ENCODE measurements around the gene SMIM36. TPM values are rescaled to one million over a fixed set of nuclear protein-coding genes. Genes with fewer than 3 reads are reported as not detected.
"Not testable (repeated sequence)": the region's sequence is repeated elsewhere in the genome, so short reads cannot be mapped to it uniquely, and the experiment has no call there.

The SMIM36 gene
- not detected for total RNA-seq
- long read RNA-seq: 0 reads

DNA sequence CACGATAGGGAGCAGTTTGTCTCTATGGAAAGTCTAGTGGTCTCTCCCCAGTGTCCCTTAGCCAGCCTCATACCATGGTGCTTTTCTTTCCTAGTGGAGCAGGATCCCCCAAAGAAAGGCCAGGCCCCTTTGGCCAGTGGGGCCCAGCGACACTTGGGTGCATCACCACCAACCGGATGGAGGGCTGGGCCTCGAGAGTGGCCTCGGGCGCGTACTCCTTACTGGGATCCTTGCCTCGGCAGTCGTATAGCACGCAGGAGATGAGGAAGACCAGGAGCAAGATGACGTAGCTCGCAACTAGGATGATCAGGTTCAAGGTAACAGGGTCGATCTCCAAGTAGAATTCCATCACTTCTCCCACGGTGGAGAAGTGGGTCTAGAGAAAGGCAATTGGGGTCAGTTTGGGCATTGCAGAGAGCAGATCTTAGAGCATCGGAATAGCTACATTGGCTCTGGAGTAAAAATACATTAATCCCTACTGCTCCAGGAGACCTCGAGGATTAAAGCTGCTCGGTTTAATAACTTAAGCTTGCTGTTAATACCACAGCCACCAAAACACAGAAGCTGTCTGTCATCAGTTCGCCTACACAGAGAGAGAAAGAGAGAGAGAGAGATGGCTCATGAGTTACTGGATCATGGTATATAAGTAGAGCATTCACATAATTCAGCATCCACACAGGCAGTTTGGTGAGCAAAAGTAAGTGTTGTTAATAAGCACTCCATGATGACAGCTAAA is at the start of gene SMIM36:
Gene SMIM36, minus strand, starts transcription at position 467 of the 736 bp plus-strand sequence.
- intact Hi-C loops (cut with DNase I): loop anchor here in 1 of 2 donors (5.0 to 10.0 kb wide), 2 partner anchors 89 to 516 kb away; partner anchors contain the start of gene MMD
- DNase-seq: no peak
- no peak for ATAC-seq

- intact Hi-C loops (cut with DNase I): no loop called here
- no peak for ATAC-seq
- DNase-seq: no peak
Measured at GRCh38 chr17:55555772-55556171, 44.5 kb upstream of the SMIM36 start.

GRCh38 chr17:55549140-55549539 is 37.9 kb upstream of the SMIM36 start:
- no peak for ATAC-seq
- intact Hi-C loops (cut with DNase I): no loop called here
- DNase-seq: no peak

DNA sequence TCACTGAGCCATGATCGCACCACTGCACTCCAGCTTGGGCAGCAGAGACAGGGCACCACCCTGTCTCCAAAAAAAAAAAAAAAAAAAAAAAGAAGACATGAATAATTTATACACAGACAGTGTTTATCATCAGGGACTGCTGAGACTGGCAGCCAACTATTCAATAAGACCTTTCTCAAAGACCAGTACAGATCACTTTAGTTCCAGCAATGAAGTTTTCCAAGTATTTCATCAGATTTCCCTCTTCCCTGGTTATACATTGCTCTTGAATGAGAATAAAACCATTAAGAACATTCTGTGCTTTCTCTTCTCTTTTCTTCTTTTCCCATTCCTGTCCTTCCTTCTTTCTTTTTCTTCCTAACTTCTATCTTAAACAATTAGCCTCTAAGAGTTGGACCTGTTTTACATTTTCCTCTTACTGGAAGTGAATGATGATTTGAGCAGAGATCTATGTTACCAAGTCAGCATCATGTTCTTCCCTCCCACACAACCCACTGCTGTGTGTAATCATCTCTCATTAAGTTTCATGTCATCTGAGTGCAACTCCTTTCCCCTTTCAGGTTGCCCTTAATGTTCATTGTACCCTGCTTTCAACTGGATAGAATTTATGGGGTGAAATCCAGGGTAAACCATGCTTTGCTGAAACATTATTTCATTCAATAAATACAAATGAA is 35.9 kb upstream of the SMIM36 start:
- DNase-seq (no peak), ATAC-seq (peak; percentile 27 to 85)
- intact Hi-C loops (cut with DNase I): no loop called here

DNA sequence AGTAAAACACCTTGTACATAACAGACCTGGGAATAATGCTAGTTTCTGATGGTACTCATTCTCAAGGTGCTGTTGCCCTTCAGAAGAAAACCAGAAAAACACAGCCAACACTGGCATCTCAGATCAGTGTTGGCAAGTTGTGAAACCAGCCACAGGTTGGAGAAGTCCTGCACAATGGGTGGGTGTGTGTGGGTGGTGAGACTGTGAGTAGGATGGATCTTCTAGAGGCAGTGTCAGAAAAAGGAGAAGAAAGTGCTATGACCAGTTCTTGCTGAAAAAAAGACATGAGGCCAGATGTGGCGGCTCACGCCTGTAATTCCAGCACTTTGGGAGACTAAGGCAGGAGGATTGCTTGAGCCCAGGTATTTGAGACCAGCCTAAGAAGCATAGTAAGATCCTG is 35.2 kb upstream of the SMIM36 start:
- intact Hi-C loops (cut with DNase I): no loop called here
- ATAC-seq (peak in 1 of 2 donors; percentile 35), DNase-seq (no peak)

- intact Hi-C loops (cut with DNase I): no loop called here
- no peak for ATAC-seq
- no peak for DNase-seq
Measured at GRCh38 chr17:55545806-55546205, 34.6 kb upstream of the SMIM36 start.

DNA sequence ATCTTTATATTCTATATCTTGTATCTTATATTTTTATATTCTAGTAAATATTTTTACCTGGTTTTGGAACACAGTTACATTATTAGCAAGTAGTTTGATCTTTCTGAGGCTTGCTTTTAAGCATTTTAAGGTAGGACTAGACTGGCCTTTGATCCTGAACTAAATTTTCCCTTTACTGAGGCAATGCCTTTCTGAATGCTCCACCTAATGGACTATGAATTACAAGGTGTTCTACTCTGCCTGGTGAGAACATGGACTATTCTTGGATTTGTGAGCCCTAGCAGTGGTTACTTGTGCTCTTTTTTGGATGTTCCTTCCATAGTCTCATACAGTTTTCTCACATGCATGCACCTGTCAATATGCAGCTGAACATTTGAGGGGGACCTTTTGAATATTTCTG is 32.5 kb upstream of the SMIM36 start:
- intact Hi-C loops (cut with DNase I): no loop called here
- no peak for ATAC-seq
- no peak for DNase-seq

- peak in 1 of 2 donors; percentile 44 for ATAC-seq
Measured at GRCh38 chr17:55540414-55541091, 29.3 kb upstream of the SMIM36 start.

DNA sequence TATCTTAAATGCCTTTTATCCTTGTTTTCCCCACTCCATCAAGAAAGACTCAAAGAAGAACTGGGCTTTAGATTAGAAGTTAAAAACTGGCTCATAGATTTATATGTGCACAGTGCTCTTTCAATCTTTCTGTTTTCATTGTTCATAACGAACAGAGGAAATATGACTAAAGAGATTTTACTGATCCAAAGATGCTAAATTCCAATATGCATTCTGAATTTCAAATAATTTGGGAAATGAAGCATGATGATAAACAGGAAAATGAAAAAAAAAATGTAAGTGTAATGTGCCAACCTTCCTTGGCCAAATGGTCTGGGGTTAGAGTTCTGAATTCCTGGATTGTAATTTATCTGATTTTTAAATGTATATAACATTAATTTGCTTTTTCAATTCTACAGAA is 25.0 kb upstream of the SMIM36 start:
- DNase-seq: no peak
- intact Hi-C loops (cut with DNase I): no loop called here
- ATAC-seq: no peak

More at GRCh38 chr17:55540414-55541091, 29.3 kb upstream of the SMIM36 start:
- no peak for DNase-seq
- intact Hi-C loops (cut with DNase I): no loop called here

DNA sequence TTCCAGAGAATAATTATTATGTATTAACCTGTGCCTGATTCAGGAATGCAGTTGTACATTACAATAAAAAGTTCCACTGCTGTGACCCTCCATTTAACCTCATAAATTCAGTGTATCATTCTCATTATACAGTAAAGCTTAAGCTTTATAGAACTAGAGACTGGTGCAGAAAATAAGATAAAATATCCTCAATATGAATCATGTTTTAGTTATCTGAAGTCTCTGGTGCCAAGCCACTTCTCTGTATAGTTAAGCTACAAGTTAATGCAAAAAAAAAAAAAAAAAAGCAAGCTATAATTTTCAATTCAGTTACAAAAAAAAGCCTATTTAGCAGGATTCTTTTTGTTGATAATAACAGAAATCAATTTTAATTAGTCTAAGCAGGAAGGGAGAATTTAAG is 22.4 kb upstream of the SMIM36 start:
- DNase-seq (no peak), ATAC-seq (no peak)
- intact Hi-C loops (cut with DNase I): loop anchor here in 1 of 2 donors (5.0 kb wide), 1 partner anchor 239 kb away; no protein-coding TSS in a partner anchor

DNA sequence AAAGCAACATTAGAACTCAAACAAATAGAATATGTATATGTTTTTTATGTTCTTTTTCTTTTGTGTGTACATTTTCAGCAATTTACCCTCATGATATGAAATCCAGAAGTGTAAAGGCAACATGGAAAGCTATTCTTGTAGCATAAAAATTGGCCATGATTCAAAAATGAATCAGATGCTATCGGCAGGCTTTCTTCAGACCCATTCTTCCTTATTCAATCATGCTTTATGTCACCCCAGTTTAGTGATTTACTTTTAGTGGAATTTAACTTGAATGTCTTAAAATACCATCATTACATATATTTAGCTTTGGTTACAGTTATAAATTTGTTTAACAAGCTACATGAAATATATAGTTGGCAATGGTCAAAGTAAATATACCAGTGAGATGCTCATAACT is 21.4 kb upstream of the SMIM36 start:
- no peak for ATAC-seq
- intact Hi-C loops (cut with DNase I): loop anchor here in 1 of 2 donors (5.0 kb wide), 1 partner anchor 240 kb away; no protein-coding TSS in a partner anchor
- no peak for DNase-seq

GRCh38 chr17:55531053-55531728 is 19.9 kb upstream of the SMIM36 start:
- intact Hi-C loops (cut with DNase I): loop anchor here in 1 of 2 donors (5.0 kb wide), 1 partner anchor 241 kb away; no protein-coding TSS in a partner anchor
- ATAC-seq (no peak), DNase-seq (no peak)

- no peak for DNase-seq
- no peak for ATAC-seq
- intact Hi-C loops (cut with DNase I): loop anchor here in 1 of 2 donors (5.0 kb wide), 1 partner anchor 242 kb away; no protein-coding TSS in a partner anchor
Measured at GRCh38 chr17:55530064-55530463, 18.8 kb upstream of the SMIM36 start.

- DNase-seq: no peak
- intact Hi-C loops (cut with DNase I): loop anchor here in 1 of 2 donors (2.0 to 10.0 kb wide), 6 partner anchors 75 to 1187 kb away; no protein-coding TSS in a partner anchor
- ATAC-seq: peak; percentile 82 to 85
Measured at GRCh38 chr17:55527540-55528118, 16.4 kb upstream of the SMIM36 start.

- no peak for ATAC-seq
- intact Hi-C loops (cut with DNase I): loop anchor here (5.0 to 10.0 kb wide), 3 partner anchors 78 to 1190 kb away; no protein-coding TSS in a partner anchor
- no peak for DNase-seq
Measured at GRCh38 chr17:55524440-55525220, 13.4 kb upstream of the SMIM36 start.

GRCh38 chr17:55523032-55523431 is 11.8 kb upstream of the SMIM36 start:
- ATAC-seq, DNase-seq: not testable (repeated sequence)
- intact Hi-C loops (cut with DNase I): loop anchor here (5.0 to 10.0 kb wide), 2 partner anchors 304 to 1192 kb away; no protein-coding TSS in a partner anchor

DNA sequence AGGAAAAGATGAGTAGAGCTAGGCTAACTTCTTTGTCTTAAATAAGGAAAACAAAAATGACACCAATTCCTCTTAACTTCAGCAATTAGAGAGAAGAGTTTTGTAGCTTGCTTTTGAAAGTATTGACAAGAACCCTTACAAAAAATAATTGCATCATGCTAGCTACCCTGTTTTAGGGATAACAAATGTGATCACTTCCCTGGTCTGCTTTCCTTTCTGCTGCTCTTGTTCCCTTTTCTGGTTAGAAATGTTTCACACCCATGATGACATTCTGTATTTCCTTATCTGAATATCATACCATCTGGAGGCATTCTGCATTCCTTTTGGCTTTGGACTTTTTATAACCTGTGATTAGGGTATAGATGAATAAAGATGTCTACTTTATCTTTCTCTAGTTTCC is 9.9 kb upstream of the SMIM36 start:
- DNase-seq: no peak
- no peak for ATAC-seq
- intact Hi-C loops (cut with DNase I): loop anchor here (5.0 to 10.0 kb wide), 2 partner anchors 306 to 1194 kb away; no protein-coding TSS in a partner anchor

DNA sequence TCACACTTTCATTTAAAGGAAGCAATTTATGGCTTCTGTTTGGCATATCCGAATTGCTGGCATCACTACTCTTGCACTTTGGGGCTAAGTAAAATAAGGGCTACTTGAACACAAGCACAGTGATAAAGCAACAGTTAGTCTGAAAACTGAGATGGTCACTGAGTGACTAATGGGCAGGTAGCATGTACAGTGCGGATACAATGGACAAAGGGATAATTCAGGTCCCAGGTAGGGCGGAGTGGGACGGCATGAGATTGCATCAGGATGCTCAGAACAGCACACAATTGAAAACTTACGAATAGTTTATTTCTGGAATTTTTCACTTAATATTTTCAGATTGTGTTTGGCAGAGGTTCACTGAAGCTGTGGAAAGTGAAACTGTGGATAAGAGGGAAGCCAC is 9.2 kb upstream of the SMIM36 start:
- intact Hi-C loops (cut with DNase I): loop anchor here (5.0 to 10.0 kb wide), 2 partner anchors 307 to 1194 kb away; no protein-coding TSS in a partner anchor
- DNase-seq (no peak), ATAC-seq (no peak)
